Superior temporal gyrus (tissue), 1 donor: Measurements from ENCODE around the gene DDTL.
A peak's percentile ranks its signal among the peaks of the same experiment; 100 is the strongest.

Experiments used
- DNase-seq: peaks from one replicate; pipeline ENCODE4 v3.0.0-alpha.2; 2016; ENCODE audit errors: extremely low spot score

Gene DDTL

DNA sequence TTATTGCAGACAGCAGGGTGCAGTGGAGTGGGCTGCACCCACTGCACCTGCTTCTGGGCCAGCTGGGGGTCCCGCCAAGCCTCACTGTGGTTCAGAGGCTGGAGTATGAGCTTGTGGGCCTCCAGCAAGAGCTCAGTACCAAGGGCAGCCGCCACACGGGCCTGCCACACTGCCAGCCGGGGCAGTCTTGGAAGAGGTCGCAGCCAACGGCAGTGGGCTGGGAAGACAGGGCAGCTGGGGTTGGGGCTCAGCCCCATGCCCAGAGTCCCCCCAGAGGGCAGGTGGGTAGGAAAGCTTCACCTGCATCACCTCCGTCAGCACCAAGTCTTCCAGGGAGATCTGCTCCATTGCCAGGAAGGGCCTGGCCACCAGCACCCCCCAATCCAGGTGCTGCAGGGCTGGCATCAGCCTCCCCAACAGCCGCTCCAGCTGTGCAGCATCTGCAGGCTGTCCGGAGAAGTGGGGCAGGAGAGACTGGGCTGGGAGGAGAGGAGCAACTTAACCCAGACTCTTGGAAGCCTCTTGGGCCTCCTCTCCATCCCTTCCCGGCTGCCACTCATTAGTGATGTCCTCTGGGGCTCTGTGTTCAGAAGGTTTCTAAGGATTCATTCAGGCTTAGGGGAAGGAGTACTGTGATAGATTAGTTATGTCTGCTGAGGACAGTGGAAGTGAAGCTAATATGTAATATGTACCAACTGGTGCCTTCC, 39.7 kb downstream of the DDTL start:
- DNase-seq, result no peak

GRCh38 chr22:24006914-24007214, 40.2 kb downstream of the DDTL start:
- DNase-seq, result no peak

- DNase-seq, result no peak
Observed at GRCh38 chr22:24007253-24008021, 40.7 kb downstream of the DDTL start.

DNA sequence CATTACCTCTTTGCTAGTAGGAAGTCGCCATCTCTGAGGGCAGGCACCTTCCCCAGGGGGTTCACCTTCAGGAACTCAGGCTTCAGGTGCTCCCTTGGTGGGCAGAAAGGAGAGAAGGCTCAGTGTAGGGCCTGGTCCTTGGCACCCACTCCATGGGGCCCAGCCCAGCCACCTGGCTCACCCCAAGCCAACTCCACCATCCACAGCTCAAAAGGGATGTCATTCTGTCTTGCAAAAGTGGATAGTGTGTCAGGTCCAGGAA, 41.3 kb downstream of the DDTL start:
- DNase-seq, result no peak

- no peak for DNase-seq
Observed at GRCh38 chr22:24008381-24009226, 41.9 kb downstream of the DDTL start.

DNA sequence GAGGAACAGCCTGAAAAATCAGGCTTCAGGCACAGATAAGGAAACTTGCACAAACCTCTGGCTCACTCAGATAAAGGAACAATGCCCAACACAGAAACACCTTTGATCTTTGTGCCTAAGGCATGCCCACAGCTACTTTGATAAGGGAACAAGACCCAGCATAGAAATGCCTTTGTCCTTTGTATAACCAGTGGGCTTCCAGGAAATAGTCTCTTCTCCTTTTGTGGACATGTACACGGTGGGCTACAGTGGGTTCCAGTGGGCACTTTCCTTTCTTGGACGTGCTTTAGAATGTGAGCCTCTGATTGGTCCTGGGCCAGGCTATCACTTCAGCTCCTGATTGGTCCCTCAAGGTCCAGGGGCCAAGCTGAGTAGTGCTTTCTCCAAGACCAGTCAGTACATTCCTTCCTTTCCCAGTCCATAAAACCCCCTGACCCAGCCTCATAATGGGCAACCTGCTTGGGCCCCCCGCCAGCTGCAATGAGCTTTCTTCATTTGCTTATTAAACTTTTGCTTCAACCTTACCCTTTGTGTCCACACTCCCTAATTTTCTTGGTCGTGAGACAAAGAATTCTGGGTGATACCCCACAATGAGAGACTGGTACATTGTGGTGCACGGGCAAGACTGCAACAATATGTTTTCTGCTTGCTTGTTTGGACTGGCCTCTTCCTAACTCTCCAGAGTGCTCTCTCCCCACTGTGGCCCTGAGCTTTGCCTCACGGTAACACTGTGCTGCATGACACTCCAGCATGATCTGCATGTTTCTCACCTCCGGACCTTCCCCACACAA, 42.7 kb downstream of the DDTL start:
- DNase-seq, result no peak

- DNase-seq, result no peak
Observed at GRCh38 chr22:24010018-24010391, 43.3 kb downstream of the DDTL start.

GRCh38 chr22:24011735-24012068, 45.0 kb downstream of the DDTL start:
- DNase-seq, result peak; percentile 16

DNA sequence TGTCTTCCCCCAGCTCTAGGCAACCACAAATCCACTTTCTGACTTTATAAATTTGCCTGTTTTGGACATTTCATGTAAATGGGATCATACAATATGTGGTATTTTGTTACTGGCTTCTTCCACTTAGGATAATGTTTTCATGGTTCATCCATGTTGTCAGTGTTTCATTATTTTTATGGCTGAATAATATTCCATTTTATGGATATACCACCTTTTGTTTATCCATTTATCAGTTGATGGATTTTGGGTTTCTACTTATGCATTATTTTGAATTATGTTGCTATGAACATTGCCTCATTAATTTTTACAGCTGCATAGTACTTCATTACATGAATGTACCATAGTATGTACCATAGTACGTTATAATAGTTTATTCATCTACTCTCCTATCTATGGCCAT, 49.5 kb downstream of the DDTL start:
- no peak for DNase-seq

GRCh38 chr22:24021304-24021703, 54.6 kb downstream of the DDTL start:
- no peak for DNase-seq
